A172 (cell line): ENCODE results near the gene SESN3. TPM values are rescaled to one million over a fixed set of nuclear protein-coding genes. Genes with fewer than 3 reads are reported as not detected.
"Not testable (repeated sequence)": the region's sequence is repeated elsewhere in the genome, so short reads cannot be mapped to it uniquely, and the experiment has no call there.

Experiments
- DNase-seq: peaks from one replicate; pipeline ENCODE4 v3.0.0-alpha.2; 2015; ENCODE audit warnings: low spot score
- total RNA-seq: library from RNA; depleted of rRNA; stranded (reverse); fragments of >200 nt; shearing (Covaris generic); gene quantifications from 2 replicates; pipeline ENCODE4 v1.2.3, GENCODE V29; 2014

The SESN3 gene
- total RNA-seq, 1 experiment from 2014 or later: not detected

- DNase-seq: no peak
These were observed 21.6 kb upstream of the SESN3 start for GRCh38 chr11:95252586-95252985.

GRCh38 chr11:95251896-95252295 is 20.9 kb upstream of the SESN3 start:
- DNase-seq: not testable (repeated sequence)

GRCh38 chr11:95248666-95249467 is 17.9 kb upstream of the SESN3 start:
- DNase-seq: no peak

- DNase-seq: no peak
These were observed 16.9 kb upstream of the SESN3 start for GRCh38 chr11:95247883-95248282.

- DNase-seq: no peak
These were observed 16.2 kb upstream of the SESN3 start for GRCh38 chr11:95247127-95247684.

GRCh38 chr11:95245581-95245980 is 14.6 kb upstream of the SESN3 start:
- no peak for DNase-seq

GRCh38 chr11:95245038-95245437 is 14.0 kb upstream of the SESN3 start:
- peak; percentile 2 for DNase-seq

GRCh38 chr11:95243673-95244072 is 12.7 kb upstream of the SESN3 start:
- DNase-seq: no peak

GRCh38 chr11:95242845-95243605 is 12.0 kb upstream of the SESN3 start:
- no peak for DNase-seq

GRCh38 chr11:95242091-95242844 is 11.3 kb upstream of the SESN3 start:
- DNase-seq: no peak

- no peak for DNase-seq
These were observed 10.7 kb upstream of the SESN3 start for GRCh38 chr11:95241681-95242081.

- no peak for DNase-seq
These were observed 9.1 kb upstream of the SESN3 start for GRCh38 chr11:95239871-95240649.

- DNase-seq: no peak
These were observed 1.7 kb upstream of the SESN3 start for GRCh38 chr11:95232666-95233065.

GRCh38 chr11:95231881-95232605 is 1.0 kb upstream of the SESN3 start:
- no peak for DNase-seq

- no peak for DNase-seq
These were observed 234 bp downstream of the SESN3 start for GRCh38 chr11:95230810-95231126.

GRCh38 chr11:95229993-95230809 is 801 bp downstream of the SESN3 start:
- no peak for DNase-seq

- no peak for DNase-seq
These were observed 1.6 kb downstream of the SESN3 start for GRCh38 chr11:95229199-95229992.

GRCh38 chr11:95228081-95228749 is 2.8 kb downstream of the SESN3 start:
- DNase-seq: no peak
